Body of pancreas (tissue), 4 donors: Measurements from ENCODE around the gene IL6R. TPM values are rescaled to one million over a fixed set of nuclear protein-coding genes. Genes with fewer than 3 reads are reported as not detected.

ENCODE experiments used
- ATAC-seq: fragments of 150-250 bp; one replicate; pipeline ENCODE4 v1.9.1; 2016
- DNase-seq, 4 donors: peaks; one replicate each; pipeline ENCODE4 v3.0.0-alpha.2; 2019
- H3K27ac ChIP-seq, 4 donors: fragments of 200-600 bp; sonication (generic); 1 replicate in 3 of 4; 2 replicates in 1 of 4; pipeline versions ENCODE4 v1.5.1 to v1.6.1; 2016 to 2019; ENCODE audit warnings: mild to moderate bottlenecking in 1 of 4, mixed read lengths in 1 of 4, moderate library complexity in 1 of 4
- H3K27me3 ChIP-seq, 2 donors: fragments of 200-600 bp; sonication (generic); one replicate each; pipeline ENCODE4 v1.6.0; 2016; ENCODE audit warnings: mild to moderate bottlenecking in 1 of 2
- H3K36me3 ChIP-seq, 2 donors: fragments of 200-600 bp; sonication (generic); replicated peaks in 1 of 2; 2 replicates each; pipeline ENCODE4 v1.5.1; 2016; ENCODE audit warnings: low read depth in 2 of 2; ENCODE audit not compliant: insufficient read depth in 1 of 2
- H3K4me1 ChIP-seq: fragments of 200-600 bp; sonication (generic); one replicate; pipeline ENCODE4 v1.6.0; 2016
- H3K4me3 ChIP-seq, 2 donors: fragments of 200-600 bp; sonication (generic); 1 replicate in 1 of 2; 2 replicates in 1 of 2; pipeline ENCODE4 v1.5.1; 2016 to 2019
- H3K9me3 ChIP-seq, 3 donors: fragments of 200-600 bp; sonication (generic); 1 replicate in 2 of 3; 2 replicates in 1 of 3; pipeline ENCODE4 v1.5.1; 2016
- POLR2A ChIP-seq, 3 donors: fragments of 450-650 bp; IDR thresholded peaks; one replicate each; pipeline ENCODE4 v1.6.1; 2016; ENCODE audit warnings: antibody characterized with exemption in 3 of 3, mild to moderate bottlenecking in 2 of 3
- WGBS, 2 donors: methylation state at CpG; one replicate each; pipeline ENCODE4 v1.1.5; 2017; 5-methylcytosine and 5-hydroxymethylcytosine counted together
- intact Hi-C: fragments of 100-400 bp; cut with DNase I; formaldehyde crosslinking; loops from one replicate; pipeline ENCODE4 v1.15.1; 2023
- total RNA-seq, 2 donors: library from RNA; depleted of rRNA; stranded (reverse); fragments of >200 nt; gene quantifications; one replicate each; pipeline ENCODE4 v1.1.0, GENCODE V29; 2016
- TF ChIP-seq, protein P1 (sequence below), 7 experiments: fragments of 450-650 bp in 4 of 7; fragments of 200-600 bp in 3 of 7; sonication (generic) in 3 of 7; IDR thresholded peaks; one replicate each; pipeline ENCODE4 v1.5.1; 2016 to 2019; ENCODE audit warnings: antibody characterized with exemption in 7 of 7

Gene IL6R
- total RNA-seq, 2 donors from 2014 or later = 5.9 to 13.5 TPM

- TF ChIP-seq, protein P1, sequence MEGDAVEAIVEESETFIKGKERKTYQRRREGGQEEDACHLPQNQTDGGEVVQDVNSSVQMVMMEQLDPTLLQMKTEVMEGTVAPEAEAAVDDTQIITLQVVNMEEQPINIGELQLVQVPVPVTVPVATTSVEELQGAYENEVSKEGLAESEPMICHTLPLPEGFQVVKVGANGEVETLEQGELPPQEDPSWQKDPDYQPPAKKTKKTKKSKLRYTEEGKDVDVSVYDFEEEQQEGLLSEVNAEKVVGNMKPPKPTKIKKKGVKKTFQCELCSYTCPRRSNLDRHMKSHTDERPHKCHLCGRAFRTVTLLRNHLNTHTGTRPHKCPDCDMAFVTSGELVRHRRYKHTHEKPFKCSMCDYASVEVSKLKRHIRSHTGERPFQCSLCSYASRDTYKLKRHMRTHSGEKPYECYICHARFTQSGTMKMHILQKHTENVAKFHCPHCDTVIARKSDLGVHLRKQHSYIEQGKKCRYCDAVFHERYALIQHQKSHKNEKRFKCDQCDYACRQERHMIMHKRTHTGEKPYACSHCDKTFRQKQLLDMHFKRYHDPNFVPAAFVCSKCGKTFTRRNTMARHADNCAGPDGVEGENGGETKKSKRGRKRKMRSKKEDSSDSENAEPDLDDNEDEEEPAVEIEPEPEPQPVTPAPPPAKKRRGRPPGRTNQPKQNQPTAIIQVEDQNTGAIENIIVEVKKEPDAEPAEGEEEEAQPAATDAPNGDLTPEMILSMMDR (IDR thresholded peaks at IDR 0.05) = no peak
- no peak for TF ChIP-seq POLR2A (IDR thresholded peaks at IDR 0.05)
- DNase-seq (no peak), ATAC-seq (no peak)
- Histone ChIP-seq H3K27ac (no peak overlapping the region), H3K9me3 (no peaks in the 10 kb centered on the region), H3K36me3 (no peaks in the 10 kb centered on the region), H3K27me3 (no peaks in the 10 kb centered on the region), H3K4me3 (no peak overlapping the region), H3K4me1 (no peaks in the 10 kb centered on the region)
- intact Hi-C loops = no loop called here
- 81 to 83% methylated on average over 6 to 8 of the region's 9 CpGs for WGBS, 2 donors
Observed at GRCh38 chr1:154391086-154391770, 13.9 kb upstream of the IL6R start.

- Histone ChIP-seq H3K36me3 (no peaks in the 10 kb centered on the region), H3K4me1 (no peaks in the 10 kb centered on the region), H3K4me3 (no peak overlapping the region), H3K27ac (no peak overlapping the region), H3K9me3 (no peaks in the 10 kb centered on the region), H3K27me3 (no peaks in the 10 kb centered on the region)
- no peak for DNase-seq
- TF ChIP-seq, protein P1 (IDR thresholded peaks at IDR 0.05) = no peak
- TF ChIP-seq POLR2A (IDR thresholded peaks at IDR 0.05) = no peak
- intact Hi-C loops = no loop called here
- no peak for ATAC-seq
- 70 to 81% methylated on average over 4 of the region's 4 CpGs for WGBS, 2 donors
Observed at GRCh38 chr1:154398141-154398540, 7.0 kb upstream of the IL6R start.

DNA sequence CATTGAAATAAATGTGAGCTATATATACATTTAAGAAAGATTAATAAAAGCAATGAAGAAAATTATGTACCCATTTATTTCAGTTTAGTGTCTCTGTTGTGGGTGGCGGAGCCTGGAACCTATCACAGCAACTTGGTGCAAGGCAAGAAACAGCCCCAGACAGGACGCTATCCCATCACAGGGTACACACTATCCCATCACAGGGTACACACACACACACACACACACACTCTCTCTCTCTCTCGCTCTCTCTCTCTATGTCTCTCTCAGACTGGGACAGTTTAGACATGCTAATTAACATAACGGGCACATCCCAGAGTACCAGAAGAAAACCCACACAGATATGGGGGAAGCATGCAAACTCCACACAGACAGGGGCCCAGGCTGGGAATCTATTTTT, 6.5 kb upstream of the IL6R start:
- no peaks in the 10 kb centered on the region for H3K9me3 ChIP-seq
- H3K4me3 ChIP-seq = no peak overlapping the region
- intact Hi-C loops = no loop called here
- no peaks in the 10 kb centered on the region for H3K4me1 ChIP-seq
- H3K36me3 ChIP-seq = no peaks in the 10 kb centered on the region
- 91 to 94% methylated on average over 4 of the region's 4 CpGs for WGBS, 2 donors
- DNase-seq = no peak
- ATAC-seq = no peak
- TF ChIP-seq, protein P1 (IDR thresholded peaks at IDR 0.05) = no peak
- TF ChIP-seq POLR2A (IDR thresholded peaks at IDR 0.05) = no peak
- H3K27me3 ChIP-seq = no peaks in the 10 kb centered on the region
- H3K27ac ChIP-seq = no peak overlapping the region

GRCh38 chr1:154400381-154400801, 4.8 kb upstream of the IL6R start:
- Histone ChIP-seq H3K27ac (no peak overlapping the region), H3K4me3 (no peak overlapping the region), H3K27me3 (no peaks in the 10 kb centered on the region), H3K36me3 (no peaks in the 10 kb centered on the region), H3K4me1 (peaks cover 7% of the 10 kb centered on the region), H3K9me3 (no peaks in the 10 kb centered on the region)
- ATAC-seq (no peak), DNase-seq (no peak)
- intact Hi-C loops = no loop called here
- TF ChIP-seq, protein P1 (IDR thresholded peaks at IDR 0.05) = no peak
- no peak for TF ChIP-seq POLR2A (IDR thresholded peaks at IDR 0.05)
- 67 to 76% methylated on average over 4 of the region's 4 CpGs for WGBS, 2 donors

- Histone ChIP-seq H3K9me3 (no peaks in the 10 kb centered on the region), H3K27ac (no peak overlapping the region), H3K27me3 (no peaks in the 10 kb centered on the region), H3K4me1 (peaks cover 27% of the 10 kb centered on the region), H3K4me3 (no peak overlapping the region), H3K36me3 (no peaks in the 10 kb centered on the region)
- TF ChIP-seq POLR2A (IDR thresholded peaks at IDR 0.05) = no peak
- TF ChIP-seq, protein P1 (IDR thresholded peaks at IDR 0.05) = no peak
- intact Hi-C loops = no loop called here
- DNase-seq (no peak), ATAC-seq (no peak)
- WGBS, 2 donors = 53 to 91% methylated on average over 3 to 4 of the region's 4 CpGs
Observed at GRCh38 chr1:154402409-154402921, 2.7 kb upstream of the IL6R start.
